MV-4-11 (cell line): ENCODE data around the gene KCNC1.

ENCODE experiments used
- DNase-seq: peaks from one replicate; lab custom pipeline; 2025; lab: John Stamatoyannopoulos, UW

KCNC1 gene

DNA sequence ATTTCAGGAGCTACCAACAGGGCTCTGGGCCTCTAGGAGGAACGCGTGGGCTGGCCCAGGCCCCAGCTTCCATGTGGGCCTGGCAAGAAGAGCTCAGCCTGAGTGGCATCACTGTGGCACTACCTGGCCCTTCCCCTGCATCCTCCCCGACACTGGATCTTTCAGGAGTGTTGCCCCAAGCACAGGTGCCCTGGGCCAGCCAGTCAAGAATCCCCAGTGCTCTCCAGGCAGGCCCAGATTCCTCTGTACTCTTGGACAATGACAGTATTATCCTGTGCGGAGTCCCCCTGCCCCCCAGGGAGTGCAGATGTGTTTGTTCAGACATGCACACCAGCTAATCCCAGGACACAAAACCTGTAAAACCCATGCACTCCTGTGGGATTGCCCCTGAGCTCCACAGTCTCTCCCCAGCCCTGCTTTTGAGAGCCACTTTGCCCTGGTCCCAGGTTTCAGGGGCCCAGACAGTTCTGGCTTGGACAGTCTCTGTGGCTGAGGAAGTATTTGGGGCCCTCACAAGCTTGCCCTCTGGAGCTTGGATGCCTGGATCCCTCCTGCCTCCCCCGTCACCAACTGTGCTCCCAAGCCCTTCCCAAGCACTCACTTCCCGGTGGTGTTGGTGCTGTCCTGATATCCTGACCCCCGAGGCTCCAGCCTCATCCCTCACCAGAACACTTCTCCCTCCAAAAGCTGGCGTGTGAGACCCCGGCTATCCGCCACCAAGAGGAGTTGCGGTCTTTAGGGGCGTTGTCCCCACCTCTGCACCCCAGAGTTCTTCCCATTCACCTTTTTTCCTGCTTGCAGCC is 39.9 kb downstream of the KCNC1 start:
- no peak for DNase-seq

DNA sequence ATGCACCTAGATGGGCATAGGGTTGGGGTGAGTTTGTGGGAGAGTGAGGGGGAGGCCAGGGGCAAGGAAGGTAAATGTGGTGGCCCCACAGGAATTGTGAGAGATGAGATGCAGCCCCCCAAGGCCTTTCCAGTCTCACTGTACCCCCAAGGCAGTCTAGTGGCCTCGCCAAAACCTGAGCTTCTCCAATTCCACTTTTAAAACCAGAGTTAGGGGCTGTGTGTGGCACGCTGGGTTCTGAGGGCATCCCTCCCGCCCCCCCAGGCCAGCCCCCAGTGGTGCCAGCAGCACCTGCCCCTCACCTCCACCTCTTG is 40.4 kb downstream of the KCNC1 start:
- no peak for DNase-seq

DNA sequence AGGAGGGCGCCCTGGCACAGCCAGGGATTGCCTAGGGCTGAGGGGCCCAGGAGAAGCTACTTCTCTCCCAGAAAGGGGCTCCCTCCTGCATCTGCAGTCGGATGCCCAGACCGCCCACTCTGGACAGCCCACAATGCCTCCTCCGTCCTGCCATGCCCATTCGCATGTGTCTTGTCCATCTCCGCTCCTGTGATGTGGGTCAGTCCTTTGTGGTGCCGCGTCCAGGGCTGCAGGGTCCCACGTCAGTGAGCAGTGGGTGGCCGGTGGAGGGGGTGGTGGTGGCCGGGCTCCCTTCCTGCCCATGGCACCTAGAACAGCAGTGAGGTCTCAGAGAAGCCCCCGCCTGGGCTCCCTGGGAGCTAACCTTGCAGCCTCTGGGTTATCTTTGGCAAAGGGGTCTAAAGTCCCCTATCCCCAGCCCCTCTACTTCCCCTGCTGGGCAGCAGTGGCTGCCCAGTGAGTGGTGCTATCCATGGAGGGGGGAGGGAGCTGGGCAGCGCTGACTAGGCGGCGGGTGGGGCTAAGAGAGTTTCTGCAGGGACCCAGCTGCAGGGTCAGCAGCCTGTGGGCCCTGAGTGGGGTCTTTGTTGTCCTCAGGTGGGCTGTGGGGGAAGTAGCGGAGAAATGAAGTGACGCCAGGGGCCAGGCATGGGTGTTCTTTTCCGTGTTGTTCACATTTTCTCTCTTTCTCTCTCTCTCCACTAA is 41.1 kb downstream of the KCNC1 start:
- no peak for DNase-seq

DNA sequence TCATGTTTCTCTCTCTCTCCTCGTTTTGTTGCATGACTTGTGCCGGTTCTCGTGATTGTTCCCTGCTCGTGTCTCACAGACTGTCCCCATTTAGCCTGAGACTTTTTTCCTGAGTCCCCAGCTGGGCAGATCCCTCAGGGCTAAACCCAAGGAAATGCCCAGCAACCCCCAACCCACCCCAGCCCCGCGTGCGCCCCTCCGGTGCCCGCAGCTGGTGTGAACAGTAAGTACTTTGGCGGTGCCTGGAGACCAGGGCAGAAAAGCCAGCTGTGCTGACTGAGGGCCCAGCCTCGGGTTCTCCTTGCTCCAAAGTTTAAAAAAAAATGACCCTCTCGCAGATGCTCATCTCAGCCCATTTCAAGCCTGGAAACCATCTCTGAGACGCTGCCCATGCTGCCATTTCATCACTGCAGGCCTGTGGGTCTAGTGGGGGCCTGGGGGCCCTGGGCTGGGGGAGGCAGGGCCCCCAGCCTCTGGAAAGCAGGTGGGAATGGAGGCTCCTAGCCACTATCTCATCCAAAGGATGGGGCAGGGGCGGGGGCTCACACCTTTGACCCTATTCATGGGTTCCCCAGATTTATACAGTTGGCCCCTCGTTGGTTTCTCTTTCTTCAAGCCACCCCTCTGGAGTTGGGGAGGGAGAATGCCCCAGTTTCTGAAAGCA is 41.8 kb downstream of the KCNC1 start:
- DNase-seq, result no peak

DNA sequence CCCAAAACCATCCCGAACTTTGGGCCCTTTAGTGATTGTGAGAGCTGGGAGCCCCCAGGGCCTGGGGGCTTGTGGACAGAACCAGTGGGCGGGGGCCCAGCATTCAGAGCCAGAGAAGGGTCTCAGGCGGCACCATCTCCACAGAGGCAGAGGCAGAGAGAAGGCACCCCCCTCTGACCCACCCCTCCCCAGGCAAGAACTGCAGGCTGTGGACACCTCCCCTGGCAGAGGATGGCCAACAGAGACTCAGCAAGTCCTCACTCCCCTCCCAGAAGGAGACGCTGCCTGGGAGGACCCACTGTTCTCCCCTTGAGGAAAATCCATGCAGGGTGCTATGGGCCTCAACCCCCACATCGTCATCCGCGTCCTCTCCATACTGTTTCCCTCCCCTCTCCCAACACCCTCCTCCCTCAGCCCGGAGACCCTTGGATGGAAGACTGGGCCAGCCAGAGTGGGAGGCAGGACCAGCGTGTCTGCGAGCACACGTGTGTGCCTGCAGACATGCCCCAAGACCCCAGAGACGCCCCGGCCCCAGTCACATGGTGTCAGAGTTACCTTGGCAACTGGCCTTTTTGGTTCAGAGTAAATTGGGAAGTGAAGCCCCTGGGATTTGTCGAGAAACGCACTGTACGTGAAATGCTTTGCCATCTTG is 42.6 kb downstream of the KCNC1 start:
- DNase-seq, result no peak

DNA sequence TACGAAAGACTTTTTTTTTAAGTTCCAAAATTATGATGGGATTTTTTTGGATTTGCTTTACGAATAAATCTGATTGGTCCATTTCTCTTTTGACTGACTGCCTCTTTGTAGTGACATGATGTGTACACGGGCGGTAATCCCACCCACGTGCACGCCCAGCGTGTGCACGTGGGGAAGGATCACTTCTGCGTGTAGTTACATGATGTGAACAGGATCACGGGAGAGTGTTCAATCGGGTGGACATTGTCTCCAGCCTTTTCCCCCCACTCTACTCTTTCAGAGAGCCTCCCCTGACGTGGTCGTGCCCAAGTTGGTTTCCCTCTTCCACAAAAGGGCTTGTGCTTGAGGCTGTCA is 43.1 kb downstream of the KCNC1 start:
- DNase-seq, result no peak

DNA sequence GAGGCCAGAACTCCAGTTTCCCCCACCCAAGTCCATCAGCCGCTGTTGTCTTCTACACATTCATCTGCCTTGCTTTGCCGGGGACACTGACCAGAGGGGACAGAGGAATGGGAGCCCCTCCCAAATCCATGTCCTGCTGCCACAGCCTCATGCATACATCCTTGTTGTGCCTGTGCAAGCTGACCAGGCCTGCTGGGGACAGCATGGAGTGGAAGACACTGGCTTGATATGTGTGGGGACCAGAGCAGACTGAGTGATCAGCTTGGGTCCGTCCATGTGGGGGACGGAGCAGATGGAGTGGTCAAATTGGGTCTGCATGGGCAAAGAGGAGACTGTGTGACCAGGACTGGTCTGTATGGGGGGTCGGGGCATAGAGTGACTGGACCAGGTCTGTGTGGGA is 43.8 kb downstream of the KCNC1 start:
- no peak for DNase-seq

DNA sequence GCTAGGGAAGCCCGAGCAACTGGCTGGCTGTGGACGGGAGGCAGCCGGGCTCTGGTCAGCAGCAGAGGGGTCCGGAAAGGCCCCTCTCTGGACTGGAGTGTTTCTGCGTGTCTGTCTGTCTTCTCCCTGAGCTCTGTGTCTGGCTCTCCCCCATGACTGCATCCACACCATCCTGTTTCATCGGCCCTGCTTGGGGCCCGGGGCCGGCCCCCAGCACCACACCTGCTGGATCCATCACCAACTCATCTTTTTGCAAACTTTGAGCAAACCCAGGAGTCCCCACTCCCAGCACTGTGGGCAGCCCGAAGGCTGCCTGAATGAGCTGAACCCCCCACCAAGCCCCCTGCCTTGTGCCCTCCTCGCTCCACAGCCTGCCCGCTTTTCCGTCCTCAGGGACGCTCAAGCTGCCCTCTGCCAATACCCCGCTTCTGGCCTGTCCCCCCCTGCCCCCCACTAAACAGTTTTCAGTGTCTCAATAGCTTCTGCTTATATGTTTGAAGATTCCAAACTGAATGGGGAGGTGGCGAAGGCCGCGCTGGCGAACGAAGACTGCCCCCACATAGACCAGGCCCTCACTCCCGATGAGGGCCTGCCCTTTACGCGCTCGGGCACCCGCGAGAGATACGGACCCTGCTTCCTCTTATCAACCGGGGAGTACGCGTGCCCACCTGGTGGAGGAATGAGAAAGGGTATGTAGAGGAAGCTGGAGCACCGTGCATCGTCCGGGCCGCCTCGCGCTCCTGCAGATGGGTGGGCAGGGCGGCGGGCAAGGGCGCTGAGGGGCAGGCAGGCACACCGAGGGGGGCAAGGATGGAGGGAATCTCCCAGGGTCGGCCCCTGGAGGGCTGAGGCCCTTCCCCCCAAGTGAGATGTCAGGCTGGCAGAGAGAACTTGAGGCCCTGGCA is 44.6 kb downstream of the KCNC1 start:
- DNase-seq, result no peak

DNA sequence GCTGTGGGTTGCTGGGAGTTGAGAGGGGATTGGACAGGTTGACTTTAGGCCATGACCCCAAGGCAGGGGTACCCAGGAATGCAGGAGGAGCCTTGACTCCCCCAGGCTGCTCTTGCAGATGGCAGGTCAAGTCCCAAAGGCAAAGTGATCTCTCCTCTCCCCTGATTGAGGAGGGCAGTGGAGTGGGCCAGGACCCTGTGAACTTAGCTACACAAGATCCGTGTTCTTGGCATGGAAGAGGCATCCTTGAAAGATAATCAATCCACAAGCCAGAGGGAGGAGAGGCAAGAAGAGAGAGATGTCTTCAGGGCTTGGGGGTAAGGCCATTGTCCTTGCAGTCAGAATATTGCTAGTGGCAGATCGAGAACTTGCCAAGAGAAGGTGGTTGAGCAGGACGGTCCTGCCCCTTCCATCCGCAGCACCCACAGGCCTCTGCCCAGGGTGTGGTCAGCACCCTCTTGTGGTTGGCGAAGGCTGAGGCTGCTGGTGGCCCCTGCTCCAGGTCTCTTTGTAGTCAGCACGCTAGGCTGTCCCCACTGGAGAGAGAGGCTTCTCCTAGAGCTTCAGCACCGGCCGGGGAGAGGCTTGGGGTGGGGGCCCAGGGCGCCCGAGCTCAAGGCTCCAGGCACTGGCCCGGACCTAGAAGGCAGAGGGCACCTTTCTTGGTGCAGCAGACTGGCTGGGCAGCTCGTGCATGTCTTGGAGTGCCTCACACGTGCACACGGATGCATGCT is 45.4 kb downstream of the KCNC1 start:
- no peak for DNase-seq

DNA sequence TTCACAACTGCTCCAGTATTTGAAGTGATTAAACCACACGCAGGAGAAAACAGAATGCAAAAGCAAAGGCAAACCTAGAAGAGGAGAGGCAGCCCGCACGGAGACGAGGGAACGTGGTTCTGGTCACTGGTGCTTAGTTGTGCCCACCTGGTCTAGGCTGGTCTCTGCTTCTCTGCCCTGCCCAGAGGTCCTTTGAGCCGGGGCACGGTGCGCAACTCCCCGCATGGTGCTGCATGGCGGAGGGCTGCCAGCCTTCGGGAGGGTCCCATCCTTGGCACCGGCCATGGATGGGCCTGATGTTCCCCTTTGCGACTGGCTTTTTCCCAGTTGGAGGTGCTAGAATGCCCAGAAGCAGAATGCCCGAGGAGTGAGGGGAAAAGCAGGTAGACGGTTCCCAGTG is 46.1 kb downstream of the KCNC1 start:
- DNase-seq, result no peak

DNA sequence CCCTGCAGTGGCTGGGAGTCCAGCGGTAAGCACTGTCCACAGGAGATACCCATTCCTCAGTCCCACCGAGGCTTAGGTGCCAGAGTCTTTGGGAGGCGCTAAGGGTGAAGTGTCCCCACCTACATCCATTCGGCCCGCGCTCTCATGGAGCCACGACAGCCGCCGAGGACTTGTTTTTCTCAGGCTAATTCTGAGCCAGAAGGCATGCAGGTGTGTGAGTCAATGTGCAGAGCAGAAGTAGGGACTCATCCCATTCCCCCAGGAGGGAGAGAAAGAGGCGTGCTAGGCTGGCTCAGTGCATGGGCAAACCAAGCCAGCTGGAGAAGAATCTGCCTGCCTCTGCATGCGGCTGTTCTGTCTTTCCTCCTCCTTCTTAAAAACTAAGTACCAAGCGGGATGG is 46.6 kb downstream of the KCNC1 start:
- DNase-seq, result no peak

DNA sequence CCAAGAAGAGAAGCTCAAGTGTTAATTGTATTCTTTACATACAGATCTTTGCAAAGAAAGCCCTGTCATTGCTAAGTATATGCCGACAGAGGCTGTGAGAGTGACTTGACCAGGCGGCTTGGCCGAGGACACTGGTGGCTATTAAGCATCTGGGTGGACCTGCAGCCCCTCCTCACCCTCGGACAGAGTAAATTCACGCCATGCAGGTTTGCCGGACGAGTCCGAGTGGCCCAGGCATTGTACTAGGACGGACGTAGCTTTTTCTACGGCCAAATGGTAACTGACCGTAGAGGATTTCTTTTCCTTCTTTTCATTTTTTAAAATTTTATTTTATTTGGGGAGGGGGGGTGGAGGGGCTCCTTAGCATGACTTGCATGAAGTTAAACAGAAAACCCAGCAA is 47.0 kb downstream of the KCNC1 start:
- no peak for DNase-seq

DNA sequence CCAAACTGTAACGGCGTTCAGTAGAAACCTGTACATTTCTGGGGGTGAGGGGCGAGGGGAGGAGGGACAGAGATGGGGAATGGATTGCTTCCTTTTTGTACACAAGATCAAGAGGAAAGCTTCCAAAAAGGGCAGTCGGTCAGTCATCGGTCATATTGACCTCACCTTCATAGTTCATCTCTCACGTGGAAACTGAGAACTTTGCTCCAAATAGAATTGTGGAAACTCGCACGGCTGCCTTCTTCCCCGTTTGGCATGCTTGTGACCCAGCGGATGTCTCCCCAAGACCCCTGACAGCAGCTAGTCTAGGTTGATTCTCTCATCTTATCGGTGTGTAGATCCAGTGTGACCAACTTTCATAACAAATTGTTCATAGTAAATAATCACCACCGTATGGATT is 47.6 kb downstream of the KCNC1 start:
- DNase-seq, result no peak

DNA sequence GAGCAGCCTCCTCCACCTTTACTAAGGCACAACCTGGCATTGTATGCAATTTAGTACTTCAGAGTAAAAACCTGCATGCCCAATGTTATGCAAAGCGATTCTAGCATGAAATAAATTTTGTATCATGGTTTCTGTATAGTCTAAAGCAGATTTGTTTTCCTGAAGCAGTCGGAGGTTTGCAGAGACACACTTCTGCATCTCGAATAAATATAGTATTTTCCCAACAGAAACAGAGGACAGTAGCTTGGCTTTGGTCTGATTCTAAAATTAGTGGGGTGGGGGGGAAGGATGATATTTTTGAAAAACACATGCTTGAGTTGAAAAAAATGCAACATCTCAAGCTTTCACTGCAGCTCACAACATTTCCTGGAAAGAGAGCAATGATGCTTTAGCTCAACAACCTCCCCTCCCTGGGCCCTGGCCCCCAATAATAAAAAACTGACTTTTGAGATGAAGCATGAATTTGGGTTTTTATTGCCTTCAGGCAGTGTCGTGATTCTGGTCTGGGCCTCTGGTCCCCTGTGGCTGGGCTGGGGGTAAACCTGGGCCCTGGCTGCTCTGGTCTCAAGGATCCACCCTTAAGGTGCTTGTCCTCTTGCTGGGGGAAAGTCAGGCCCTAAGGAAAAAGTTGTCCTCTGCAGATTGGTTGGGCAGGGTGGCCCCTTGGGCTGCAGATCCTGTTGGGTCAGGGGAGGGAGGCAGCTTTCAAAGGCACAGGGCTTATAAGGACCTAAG is 48.2 kb downstream of the KCNC1 start:
- DNase-seq, result no peak

DNA sequence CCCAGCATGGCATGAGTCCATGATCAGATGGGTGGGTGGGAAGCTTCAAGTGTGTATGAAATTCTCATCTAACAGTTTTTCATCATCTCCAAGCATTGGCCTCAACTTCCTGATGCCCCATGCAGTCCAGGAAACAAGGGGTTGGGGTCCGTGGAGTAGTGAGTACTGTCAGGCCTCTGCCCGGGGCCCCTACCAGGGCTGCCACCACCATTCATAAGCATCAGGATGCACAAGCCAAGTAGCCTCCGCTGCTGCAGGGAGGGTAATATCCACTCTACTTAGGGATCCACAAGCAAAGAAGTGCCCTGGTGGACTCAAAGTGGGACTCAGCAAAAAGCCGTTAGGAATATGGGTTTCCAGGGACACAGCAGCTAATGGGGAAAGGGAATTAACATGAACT is 49.3 kb downstream of the KCNC1 start:
- DNase-seq, result no peak

DNA sequence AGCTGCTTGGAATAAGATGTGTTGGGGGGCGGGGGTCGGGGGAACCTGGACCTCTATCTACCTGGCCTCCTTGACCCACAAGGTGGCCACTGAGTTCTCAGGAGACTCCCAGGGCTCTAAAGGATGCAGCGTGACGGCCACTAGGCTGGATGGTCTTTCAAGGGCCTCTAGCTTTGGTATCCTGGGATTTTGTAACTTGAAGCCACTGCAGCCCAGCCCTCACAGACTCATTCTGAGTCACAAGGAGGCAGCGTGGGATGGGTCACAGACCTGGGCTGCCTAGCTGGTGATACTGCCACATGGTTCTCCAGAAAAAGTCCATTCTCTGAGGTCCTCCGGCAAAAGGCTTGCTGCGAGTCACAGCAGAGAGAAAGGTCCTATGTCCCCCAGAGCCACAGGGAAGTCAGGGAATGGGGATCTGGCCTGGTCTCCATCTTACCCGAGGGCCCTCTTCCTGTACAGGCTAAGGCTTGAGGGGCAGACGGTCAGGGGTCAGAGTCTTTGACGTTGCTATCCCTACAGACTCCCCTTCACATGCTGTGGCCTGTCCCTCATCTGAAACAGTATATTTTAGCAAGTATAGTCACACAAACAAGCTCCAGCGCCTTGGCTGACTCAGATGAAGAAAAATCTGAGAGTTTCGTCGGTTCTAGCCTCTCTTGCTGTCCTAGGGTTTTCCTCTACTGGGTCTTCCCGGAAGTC is 52.4 kb downstream of the KCNC1 start:
- no peak for DNase-seq

DNA sequence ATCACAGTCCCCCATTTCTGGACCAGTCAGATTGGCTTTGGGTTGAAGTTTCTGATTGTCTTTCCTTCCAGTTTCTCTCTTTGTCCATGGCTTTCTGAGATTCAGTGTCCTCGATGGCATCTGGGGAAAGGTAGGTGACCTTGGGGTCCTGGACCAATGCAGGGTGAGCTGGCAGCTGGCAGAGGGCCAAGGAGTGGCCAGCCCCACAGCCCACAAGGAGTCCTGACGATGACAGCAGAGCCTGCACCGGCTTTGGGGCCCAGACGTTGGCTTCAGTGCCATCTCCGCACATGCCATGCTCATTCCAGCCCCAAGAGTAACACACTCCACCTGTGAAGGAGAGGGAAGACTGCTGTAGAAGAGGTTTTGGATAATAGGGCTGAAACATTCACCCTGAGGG is 53.5 kb downstream of the KCNC1 start:
- no peak for DNase-seq

DNA sequence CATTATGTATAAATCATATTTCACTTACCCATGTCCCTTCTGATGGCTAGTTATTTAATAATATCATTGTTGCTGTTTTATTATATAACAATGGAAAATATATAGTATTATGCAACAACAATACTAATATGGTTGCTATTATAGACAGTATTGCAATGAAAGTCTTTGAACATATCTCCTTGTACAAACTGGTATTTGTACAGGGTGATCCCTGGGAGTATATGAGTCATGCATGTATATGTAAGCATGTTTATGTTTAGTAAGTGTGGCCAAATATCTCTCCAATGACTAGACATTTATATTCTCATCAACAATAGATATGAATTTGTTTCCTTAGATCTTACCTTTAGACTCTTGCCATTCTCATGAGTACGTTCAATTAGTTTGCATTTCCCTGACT is 55.9 kb downstream of the KCNC1 start:
- DNase-seq, result no peak

DNA sequence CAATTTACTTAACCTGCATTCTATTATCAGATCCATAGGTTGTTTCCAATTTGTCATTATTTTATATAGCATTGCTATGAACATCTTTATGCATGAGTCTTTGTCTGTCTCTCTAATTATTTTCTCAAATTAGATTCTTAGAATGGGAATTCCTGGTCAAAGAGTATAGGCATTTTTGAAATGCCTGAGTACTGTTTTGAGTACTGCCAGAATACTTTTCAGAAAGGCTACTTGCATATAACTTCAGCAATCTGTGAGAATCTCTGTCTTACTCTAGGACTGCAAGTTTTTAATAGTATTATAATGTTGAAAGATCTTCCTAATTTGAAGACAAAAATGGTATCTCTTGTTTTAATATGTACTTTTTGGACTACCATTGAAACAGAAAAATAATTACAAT is 56.6 kb downstream of the KCNC1 start:
- DNase-seq, result no peak

DNA sequence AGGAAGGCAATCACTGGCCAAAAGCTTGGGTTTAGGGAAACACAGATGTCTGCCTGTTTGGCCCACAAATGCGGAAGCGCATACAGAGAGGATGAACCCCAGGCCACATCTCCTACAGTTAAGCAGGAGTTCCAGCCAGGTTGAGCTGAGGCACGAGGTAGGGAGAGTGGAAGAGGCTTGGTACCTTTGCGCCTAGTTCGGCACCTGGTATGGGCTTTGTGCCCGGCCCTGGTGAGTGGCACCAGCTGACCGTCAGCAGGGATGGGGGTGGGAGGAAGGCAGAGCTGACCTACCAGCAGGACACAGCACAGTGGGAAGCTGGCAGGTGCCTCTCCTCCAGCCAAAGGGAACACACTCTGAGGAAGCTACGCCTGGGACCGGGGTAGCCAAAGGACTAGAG is 57.6 kb downstream of the KCNC1 start:
- no peak for DNase-seq
